SK-N-SH (cell line): ENCODE results near the gene NUDCD3.

Source experiments
- EP300 ChIP-seq, 2 experiments: IDR thresholded peaks; 2 replicates each; pipeline versions ENCODE4 v1.4.0 to v1.6.1; 2012; ENCODE audit warnings: borderline replicate concordance in 1 of 2, low read depth in 1 of 2, low read length in 1 of 2
- EZH2phosphoT487 ChIP-seq: fragments of 200-600 bp; sonication (generic); IDR thresholded peaks from 2 replicates; pipeline ENCODE4 v1.6.1; 2017; ENCODE audit warnings: low read depth, mixed run types, mild to moderate bottlenecking, antibody characterized with exemption, moderate library complexity, borderline replicate concordance
- GABPA ChIP-seq: IDR thresholded peaks from 2 replicates; pipeline ENCODE4 v1.4.0; 2012; ENCODE audit warnings: low read depth, mild to moderate bottlenecking
- NRF1 ChIP-seq: IDR thresholded peaks from 2 replicates; pipeline ENCODE4 v1.6.1; 2012; ENCODE audit warnings: low read depth, mild to moderate bottlenecking, low read length
- POLR2AphosphoS5 ChIP-seq: IDR thresholded peaks from 2 replicates; pipeline ENCODE4 v1.6.1; 2012; ENCODE audit warnings: low read depth, low read length
- RFX5 ChIP-seq: IDR thresholded peaks from 2 replicates; pipeline ENCODE4 v1.6.1; 2012; ENCODE audit warnings: mild to moderate bottlenecking, improper control_type of control experiment, low read length
- RXRA ChIP-seq: IDR thresholded peaks from 2 replicates; pipeline ENCODE4 v1.4.0; 2012; ENCODE audit warnings: low read depth, mild to moderate bottlenecking, borderline replicate concordance
- TAF1 ChIP-seq: IDR thresholded peaks from 2 replicates; pipeline ENCODE4 v1.6.1; 2012; ENCODE audit warnings: low read depth, mild to moderate bottlenecking, low read length, moderate library complexity, borderline replicate concordance
- YY1 ChIP-seq: IDR thresholded peaks from 2 replicates; pipeline ENCODE4 v1.4.0; 2012; ENCODE audit warnings: low read depth, mild to moderate bottlenecking
- TF ChIP-seq, protein P1 (sequence below): fragments of 200-600 bp; sonication (generic); IDR thresholded peaks from 2 replicates; pipeline ENCODE4 v1.6.1; 2017; ENCODE audit warnings: antibody characterized with exemption, mild to moderate bottlenecking, moderate library complexity
- TF ChIP-seq, protein P2 (sequence below): IDR thresholded peaks from 2 replicates; pipeline ENCODE4 v1.4.0; 2012; ENCODE audit warnings: low read depth
- TF ChIP-seq, protein P3 (sequence below): IDR thresholded peaks from 2 replicates; pipeline ENCODE4 v1.6.1; 2012; ENCODE audit warnings: mild to moderate bottlenecking, low read depth, low read length, moderate library complexity
- TF ChIP-seq, protein P4 (sequence below): IDR thresholded peaks from 2 replicates; pipeline ENCODE4; 2012

DNA sequence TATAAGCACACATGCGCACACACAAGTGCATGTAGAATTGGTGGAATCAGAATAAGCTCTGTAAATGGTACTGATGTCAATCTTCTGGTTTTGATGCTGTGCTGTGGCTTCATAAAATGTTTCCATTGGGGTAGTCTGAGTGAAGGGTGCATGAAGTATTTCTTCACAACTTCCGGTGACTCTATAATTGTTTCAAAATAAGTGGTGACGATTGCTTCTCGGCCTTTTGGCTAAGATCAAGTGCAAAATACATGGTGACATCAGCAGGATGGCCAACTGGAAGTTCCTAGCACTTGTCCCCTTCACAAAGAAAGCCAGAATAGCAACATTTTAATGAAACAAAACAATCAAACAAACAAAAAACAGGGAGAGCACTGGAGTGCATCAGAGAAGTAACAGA is 123.5 kb downstream of the NUDCD3 start:
- TF ChIP-seq, protein P1, sequence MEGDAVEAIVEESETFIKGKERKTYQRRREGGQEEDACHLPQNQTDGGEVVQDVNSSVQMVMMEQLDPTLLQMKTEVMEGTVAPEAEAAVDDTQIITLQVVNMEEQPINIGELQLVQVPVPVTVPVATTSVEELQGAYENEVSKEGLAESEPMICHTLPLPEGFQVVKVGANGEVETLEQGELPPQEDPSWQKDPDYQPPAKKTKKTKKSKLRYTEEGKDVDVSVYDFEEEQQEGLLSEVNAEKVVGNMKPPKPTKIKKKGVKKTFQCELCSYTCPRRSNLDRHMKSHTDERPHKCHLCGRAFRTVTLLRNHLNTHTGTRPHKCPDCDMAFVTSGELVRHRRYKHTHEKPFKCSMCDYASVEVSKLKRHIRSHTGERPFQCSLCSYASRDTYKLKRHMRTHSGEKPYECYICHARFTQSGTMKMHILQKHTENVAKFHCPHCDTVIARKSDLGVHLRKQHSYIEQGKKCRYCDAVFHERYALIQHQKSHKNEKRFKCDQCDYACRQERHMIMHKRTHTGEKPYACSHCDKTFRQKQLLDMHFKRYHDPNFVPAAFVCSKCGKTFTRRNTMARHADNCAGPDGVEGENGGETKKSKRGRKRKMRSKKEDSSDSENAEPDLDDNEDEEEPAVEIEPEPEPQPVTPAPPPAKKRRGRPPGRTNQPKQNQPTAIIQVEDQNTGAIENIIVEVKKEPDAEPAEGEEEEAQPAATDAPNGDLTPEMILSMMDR, result no peak
- TF ChIP-seq GABPA (no peak), TAF1 (no peak), POLR2AphosphoS5 (no peak), NRF1 (no peak), RFX5 (no peak), EP300 (IDR thresholded peaks at IDR 0.05; ENCODE audit: borderline replicate concordance in 1 of 2, low read depth in 1 of 2, low read length in 1 of 2) (no peak), EZH2phosphoT487 (no peak), RXRA (no peak), YY1 (no peak)
- TF ChIP-seq, protein P2, sequence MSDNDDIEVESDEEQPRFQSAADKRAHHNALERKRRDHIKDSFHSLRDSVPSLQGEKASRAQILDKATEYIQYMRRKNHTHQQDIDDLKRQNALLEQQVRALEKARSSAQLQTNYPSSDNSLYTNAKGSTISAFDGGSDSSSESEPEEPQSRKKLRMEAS, result no peak
- TF ChIP-seq, protein P3, sequence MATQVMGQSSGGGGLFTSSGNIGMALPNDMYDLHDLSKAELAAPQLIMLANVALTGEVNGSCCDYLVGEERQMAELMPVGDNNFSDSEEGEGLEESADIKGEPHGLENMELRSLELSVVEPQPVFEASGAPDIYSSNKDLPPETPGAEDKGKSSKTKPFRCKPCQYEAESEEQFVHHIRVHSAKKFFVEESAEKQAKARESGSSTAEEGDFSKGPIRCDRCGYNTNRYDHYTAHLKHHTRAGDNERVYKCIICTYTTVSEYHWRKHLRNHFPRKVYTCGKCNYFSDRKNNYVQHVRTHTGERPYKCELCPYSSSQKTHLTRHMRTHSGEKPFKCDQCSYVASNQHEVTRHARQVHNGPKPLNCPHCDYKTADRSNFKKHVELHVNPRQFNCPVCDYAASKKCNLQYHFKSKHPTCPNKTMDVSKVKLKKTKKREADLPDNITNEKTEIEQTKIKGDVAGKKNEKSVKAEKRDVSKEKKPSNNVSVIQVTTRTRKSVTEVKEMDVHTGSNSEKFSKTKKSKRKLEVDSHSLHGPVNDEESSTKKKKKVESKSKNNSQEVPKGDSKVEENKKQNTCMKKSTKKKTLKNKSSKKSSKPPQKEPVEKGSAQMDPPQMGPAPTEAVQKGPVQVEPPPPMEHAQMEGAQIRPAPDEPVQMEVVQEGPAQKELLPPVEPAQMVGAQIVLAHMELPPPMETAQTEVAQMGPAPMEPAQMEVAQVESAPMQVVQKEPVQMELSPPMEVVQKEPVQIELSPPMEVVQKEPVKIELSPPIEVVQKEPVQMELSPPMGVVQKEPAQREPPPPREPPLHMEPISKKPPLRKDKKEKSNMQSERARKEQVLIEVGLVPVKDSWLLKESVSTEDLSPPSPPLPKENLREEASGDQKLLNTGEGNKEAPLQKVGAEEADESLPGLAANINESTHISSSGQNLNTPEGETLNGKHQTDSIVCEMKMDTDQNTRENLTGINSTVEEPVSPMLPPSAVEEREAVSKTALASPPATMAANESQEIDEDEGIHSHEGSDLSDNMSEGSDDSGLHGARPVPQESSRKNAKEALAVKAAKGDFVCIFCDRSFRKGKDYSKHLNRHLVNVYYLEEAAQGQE, result no peak
- TF ChIP-seq, protein P4, sequence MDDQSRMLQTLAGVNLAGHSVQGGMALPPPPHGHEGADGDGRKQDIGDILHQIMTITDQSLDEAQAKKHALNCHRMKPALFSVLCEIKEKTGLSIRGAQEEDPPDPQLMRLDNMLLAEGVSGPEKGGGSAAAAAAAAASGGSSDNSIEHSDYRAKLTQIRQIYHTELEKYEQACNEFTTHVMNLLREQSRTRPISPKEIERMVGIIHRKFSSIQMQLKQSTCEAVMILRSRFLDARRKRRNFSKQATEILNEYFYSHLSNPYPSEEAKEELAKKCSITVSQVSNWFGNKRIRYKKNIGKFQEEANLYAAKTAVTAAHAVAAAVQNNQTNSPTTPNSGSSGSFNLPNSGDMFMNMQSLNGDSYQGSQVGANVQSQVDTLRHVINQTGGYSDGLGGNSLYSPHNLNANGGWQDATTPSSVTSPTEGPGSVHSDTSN, result no peak
